Endothelial cell of umbilical vein (primary cell): ENCODE results near the gene SYCP1.

ENCODE experiments used
- CTCF ChIP-seq, 2 donors: IDR thresholded peaks; 1 replicate in 1 of 2; 2 replicates in 1 of 2; pipeline ENCODE4 v1.5.1; 2011; ENCODE audit warnings: low read length in 2 of 2, mild to moderate bottlenecking in 2 of 2, moderate library complexity in 2 of 2, control low read depth in 1 of 2, inconsistent platforms in 1 of 2, low read depth in 1 of 2; ENCODE audit not compliant: insufficient read depth in 1 of 2; ENCODE audit errors: extremely low read depth in 1 of 2
- EZH2 ChIP-seq: IDR thresholded peaks from 2 replicates; pipeline ENCODE4 v1.6.1; 2012; ENCODE audit warnings: borderline replicate concordance, low read depth, mild to moderate bottlenecking, moderate library complexity, low read length, inconsistent platforms; ENCODE audit not compliant: severe bottlenecking
- FOS ChIP-seq: IDR thresholded peaks from 2 replicates; pipeline ENCODE4 v1.6.1; 2011; ENCODE audit warnings: mild to moderate bottlenecking, low read length, moderate library complexity, borderline replicate concordance; ENCODE audit not compliant: insufficient read depth
- MYC ChIP-seq: IDR thresholded peaks from one replicate; pipeline ENCODE4 v1.6.1; 2011; ENCODE audit warnings: mild to moderate bottlenecking, low read depth, low read length
- POLR2A ChIP-seq: IDR thresholded peaks from 2 replicates; pipeline ENCODE4 v1.6.1; 2012; ENCODE audit warnings: low read depth, mild to moderate bottlenecking, control low read depth, low read length
- POLR2AphosphoS5 ChIP-seq: IDR thresholded peaks from 2 replicates; pipeline ENCODE4 v1.6.1; 2012; ENCODE audit warnings: low read depth, mild to moderate bottlenecking, control low read depth, low read length, moderate library complexity; ENCODE audit not compliant: insufficient read depth
- TF ChIP-seq, protein P1 (sequence below): IDR thresholded peaks from 2 replicates; pipeline ENCODE4 v1.6.1; 2011; ENCODE audit not compliant: insufficient read depth, insufficient read length

GRCh38 chr1:114927401-114927800 is 72.7 kb downstream of the SYCP1 start:
- TF ChIP-seq POLR2A, result no peak
- TF ChIP-seq POLR2AphosphoS5, result no peak
- TF ChIP-seq CTCF (IDR thresholded peaks at IDR 0.05; ENCODE audit: extremely low read depth in 1 of 2, insufficient read depth in 1 of 2, low read depth in 1 of 2, low read length in 2 of 2), result no peak
- no peak for TF ChIP-seq MYC
- no peak for TF ChIP-seq EZH2
- TF ChIP-seq, protein P1, sequence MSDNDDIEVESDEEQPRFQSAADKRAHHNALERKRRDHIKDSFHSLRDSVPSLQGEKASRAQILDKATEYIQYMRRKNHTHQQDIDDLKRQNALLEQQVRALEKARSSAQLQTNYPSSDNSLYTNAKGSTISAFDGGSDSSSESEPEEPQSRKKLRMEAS, result no peak
- no peak for TF ChIP-seq FOS
